ENCODE data around the gene PAX6.

PAX6 gene

DNA sequence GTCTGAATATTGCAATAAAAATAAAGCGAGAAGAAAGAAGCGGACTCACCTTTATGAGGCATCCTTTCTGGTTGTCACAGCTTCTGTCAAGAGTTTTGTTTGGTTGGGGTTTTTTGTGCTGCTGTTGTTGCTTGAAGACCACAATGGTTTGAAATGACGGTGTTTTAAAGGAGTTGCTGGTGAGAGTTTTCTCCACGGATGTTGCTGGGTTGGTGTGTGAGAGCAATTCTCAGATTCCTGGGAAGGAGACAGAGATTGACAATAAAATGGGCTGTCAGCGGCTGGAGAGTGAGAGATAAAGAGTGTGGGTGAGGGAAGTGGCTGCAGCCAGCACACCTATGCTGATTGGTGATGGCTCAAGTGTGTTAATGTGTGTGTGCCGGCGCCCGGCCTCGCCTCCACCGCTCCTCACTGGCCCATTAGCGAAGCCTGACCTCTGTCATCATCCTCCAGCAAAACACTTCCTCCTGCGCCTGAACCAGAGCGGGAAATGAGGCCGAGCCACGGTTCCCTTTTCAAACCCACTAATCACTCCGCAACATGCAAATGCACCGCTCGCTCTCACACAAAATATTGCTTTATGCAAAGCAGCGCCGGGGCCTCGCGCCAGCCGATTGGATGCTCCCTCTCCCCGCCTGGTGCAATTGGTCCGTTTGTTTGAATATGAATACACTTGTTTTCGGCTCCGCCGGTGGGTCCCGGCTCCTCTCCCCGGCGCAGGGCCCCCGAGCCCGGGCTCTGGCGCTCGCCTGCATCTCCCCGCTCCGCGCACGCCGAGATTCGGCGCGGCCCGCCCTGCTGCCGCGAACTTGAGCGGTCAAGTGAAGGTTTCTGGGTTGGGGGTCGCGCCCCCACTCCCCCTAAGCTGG, at the start of gene PAX6:
PAX6 (minus strand) TSS at position 544 of the 869 bp plus-strand sequence. CDS start 4,911 bp downstream, outside the sequence.
- peak in 1 of 2 experiments; percentile 60 for DNase-seq

DNA sequence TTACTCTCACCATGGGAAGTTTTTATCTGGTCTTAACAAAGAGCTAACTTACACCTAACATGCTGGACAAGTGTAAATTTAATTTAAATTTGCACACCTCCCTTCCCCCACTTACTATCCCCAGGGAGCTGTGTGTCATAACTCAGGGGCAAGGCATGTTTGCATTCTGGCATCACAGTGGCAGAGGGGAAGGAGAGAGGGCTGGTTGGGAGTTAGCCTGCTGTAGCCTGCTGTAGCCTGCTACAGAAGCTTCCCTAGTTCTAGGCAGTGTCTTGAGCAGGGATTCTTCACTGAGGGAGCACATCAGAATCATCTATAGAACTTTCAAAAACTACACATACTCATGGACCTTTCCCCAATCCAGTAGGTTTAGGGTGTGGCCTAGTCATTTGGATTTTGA, 49.3 kb upstream of the PAX6 start:
- DNase-seq: no peak

DNA sequence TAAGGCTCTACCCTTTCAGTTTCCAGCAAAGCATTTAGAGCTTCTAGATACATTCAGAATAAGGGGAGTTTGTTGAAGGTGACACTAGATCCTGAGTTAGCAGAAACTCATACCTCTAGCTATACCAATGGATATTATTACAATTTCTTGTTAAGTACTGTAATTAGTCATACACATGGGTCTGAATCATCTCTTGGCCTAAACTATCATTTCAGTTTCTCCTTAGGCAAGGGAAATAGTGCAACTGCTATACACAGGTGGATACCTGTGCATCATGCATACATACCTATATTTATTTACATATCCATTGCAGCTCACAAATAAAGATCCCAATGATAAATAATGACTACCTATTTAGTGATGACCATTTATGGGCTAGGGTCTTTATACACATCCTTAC, 45.1 kb upstream of the PAX6 start:
- DNase-seq: no peak

DNA sequence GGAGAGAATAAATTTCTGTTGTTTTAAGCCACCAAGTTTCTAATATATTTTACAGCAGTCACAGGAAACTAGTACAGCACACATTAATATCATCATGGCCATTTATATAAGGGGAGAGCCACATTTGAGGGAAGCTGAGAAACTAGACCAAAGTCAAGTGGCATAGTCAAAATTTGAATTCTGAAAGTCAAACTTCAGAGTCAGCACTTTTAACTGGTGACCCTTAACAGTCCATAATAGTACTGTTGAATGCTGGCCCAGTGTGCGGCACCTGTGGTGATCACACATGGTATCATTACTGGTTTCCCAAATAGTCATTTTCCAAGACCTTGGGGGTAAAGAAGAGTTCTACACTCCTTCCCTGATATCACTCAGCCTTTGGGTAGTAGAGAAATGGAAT, 44.3 kb upstream of the PAX6 start:
- DNase-seq: no peak

DNA sequence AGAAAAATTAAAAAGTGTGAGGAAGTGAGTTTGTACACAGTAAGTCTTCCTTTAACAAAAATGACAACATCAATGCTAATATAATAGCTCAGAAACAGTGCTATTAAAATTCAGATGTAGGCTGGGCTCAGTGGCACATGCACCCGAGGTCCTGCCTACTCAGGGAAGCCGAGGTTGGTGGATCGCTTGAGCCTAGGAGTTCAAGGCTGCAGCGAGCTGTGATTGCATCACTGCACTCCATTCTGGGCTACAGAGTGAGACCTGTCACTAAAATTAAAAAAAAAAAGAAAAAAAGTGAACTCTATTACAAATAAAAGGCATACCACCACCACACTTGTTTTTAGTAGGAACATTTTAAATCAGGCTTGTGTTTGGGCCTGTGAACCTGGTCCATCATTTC, 39.2 kb upstream of the PAX6 start:
- DNase-seq: no peak

DNA sequence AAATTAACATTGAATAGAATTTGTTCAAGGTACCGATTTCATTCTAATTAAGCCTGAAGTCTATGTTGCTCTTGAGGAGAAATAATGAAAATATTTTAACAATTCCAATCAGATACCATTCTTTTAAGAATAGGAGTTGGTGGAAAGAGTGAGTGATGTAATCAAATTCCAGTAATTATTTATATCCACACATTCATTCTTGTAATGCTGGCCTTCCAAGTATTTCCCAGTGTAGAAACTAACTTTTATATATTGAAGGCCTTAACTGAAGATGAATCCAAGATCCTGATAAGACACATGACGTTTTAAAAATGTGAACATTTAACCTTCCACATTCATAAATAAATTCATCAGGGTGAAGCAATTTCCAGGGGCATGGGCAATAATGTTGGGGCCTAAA, 36.6 kb upstream of the PAX6 start:
- DNase-seq: no peak

DNA sequence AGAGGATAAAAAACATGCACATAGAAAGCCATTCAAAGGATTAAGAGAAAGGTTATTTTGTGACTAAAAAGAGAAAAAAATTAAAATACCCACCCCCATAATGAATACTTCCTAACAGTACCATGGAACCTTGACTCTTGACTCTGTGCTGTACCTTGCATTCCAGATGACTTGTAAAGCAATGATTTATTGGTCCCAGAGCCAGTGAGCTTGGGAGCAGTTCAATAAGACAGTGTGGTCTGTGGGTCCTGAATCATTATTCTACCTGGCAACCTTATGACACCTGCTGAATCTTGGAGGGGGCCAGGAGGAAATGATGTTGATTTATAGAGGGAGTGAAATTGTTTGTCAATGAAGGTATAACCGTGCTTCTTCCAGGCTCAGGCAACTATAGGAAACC, 34.2 kb upstream of the PAX6 start:
- DNase-seq: no peak

DNA sequence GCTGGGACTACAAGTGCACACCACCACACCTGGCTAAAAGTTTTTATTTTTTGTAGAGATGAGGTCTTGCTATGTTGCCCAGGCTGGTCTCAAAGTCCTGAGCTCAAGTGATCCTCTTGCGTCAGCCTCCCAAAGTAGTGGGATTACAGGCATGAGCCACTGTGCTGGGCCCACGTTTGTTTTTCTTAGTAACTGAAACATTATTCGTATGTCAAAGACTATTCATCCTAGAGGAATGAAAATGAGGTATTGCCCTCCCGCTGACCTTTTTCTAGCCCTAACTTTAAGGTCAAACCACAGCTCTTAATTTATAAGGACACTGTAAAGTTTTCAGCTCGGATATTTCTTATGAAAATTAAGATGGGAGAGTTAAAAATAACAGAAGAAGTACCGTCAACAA, 33.2 kb upstream of the PAX6 start:
- no peak for DNase-seq

DNA sequence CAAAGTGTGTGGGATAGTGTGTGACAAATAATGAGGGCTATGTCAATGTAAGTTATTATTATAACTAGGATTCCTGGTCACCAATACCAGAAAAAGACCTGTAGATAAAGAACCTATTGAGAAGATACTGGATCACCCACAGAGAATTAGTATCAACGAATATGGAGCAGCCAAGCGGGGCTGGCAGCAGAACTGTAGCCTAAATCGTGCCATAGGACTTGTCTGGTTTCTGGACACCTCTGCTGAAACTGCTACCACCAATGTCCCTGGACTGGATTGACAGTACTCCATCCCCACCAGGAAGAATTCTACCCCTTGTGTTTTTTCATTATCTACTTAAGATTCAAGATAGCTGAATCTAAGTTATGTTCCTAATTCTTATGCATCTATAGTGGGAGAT, 30.3 kb upstream of the PAX6 start:
- no peak for DNase-seq

DNA sequence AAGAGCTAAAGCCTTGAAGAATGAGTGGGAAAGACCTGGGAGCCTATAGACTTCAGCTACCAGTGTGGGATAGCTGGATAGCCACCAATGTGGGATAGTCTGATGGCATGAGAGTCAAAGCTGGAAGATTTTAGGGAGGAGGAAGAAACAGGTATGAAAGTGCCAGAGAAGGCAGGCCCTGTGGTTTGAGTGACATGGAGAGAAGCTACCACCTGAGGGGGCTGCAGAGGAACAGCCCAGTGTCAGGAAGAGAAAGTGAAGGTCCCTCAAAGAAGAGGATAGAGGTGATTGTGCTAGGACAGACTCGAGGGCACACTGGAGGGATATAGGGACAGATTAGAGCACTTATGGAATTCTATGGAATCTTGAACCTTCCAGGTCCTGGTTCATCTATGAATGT, 23.1 kb upstream of the PAX6 start:
- DNase-seq: no peak

DNA sequence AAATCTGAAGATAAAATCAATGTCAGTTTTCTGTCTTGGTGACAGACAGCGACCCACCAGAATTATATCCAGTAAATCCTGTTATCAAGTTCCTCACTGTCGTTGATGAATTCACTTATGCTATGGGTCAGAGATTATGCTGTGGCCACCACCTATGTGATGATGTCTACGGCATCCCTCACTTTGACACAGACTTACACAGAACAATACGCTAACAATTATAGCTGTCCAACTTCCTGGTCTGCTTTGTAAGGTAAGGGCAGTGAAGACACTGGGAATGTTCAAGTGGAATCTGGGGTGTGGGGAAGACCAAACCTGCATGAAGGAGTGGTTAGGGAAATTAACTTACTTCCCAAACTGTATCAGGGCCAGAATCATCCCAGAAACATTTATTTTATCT, 19.3 kb upstream of the PAX6 start:
- no peak for DNase-seq

DNA sequence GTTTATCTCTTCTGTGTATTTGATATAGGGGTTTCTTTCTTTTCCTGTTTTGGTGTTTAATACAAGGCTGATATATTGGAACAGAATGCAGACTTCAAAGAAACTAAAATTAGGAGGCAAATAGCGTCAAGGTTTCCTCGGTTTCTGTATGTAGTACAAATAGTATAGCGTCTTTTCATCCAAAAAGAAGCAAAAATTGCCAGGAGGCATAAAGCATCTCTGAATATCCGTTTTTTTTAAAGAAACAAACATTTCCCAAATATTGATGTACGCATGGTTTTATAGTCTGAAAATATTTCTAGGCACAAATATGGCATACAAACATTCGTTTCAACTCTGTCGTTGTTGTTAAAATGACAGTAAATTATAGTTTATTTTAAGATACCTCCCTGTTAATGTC, 17.1 kb upstream of the PAX6 start:
- no peak for DNase-seq

DNA sequence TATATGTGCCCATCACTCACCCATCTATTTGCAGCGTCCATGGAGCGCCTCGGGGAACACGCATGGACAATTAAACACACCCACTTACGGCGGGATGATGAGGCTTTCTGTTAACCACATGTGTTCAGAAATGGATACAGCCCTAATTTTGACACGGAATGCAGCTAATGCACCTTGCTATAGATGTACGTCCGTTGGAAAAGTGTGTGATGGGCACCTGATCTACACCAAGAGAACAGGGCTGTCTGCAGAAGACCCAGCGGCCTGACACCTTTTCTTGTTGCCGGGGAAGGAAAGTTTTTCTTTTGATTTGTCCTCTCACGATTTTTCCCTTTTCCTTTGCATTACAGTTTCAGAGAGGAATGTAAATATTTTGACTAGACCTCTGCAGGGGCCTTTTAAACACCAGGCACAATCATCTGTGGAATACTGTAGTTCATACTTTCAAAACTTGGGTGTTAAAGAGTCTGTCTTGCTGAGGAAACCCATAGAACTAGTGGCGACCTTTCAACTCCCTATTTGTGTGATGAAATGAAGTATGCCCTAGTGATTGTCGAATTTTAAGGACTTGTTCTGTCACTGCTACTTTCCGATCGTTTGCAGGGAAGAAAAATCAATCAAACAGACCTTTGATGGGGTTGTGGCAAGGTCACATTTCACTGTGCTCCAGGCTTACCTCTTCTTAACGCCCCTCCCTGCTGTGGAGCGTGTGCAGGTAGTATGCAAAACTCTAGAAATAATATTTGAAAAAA, 16.5 kb upstream of the PAX6 start:
- no peak for DNase-seq

DNA sequence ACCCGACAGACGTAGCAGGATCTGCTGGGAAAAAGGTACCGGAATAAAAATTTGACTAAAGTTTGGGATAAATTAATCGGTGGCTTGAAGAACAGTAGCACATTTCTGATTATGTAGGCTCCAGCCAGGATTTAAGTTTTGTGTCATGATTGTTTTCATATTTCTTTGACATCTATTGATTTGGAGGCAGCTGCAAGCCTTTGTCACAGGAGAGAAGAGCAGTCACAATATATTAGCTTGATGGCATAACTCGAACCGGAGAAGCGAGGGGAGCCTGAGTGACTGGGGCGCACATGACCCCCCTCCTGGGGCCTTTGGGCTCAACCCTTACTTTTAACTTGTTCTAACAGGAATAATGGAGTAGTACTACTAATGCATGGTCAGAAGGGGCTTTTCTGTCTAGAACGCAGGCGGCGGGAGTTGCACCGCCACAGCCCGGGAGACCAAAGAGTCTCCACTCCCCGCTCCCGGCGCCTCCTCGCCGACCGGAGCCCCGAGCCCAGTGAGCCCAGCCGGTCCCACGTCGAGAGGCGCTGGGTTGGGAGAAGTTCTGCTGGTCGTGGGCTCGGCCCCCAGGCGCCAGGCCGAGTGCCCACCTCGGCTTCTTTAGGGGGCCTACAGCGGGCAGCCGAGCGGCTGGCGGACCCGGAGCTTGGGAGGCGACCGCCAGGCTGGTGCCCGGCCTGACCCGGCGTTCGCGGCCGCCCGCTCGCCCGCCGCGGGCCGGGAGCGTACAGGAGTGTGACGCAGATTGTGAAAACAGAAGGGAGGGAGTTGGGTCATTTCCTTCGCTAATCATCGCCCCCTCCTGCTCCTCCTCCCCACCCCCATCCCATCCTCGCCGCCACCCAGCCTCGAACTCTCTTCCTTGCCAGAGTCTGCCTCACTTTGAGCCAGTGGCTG, 15.7 kb upstream of the PAX6 start:
- no peak for DNase-seq

DNA sequence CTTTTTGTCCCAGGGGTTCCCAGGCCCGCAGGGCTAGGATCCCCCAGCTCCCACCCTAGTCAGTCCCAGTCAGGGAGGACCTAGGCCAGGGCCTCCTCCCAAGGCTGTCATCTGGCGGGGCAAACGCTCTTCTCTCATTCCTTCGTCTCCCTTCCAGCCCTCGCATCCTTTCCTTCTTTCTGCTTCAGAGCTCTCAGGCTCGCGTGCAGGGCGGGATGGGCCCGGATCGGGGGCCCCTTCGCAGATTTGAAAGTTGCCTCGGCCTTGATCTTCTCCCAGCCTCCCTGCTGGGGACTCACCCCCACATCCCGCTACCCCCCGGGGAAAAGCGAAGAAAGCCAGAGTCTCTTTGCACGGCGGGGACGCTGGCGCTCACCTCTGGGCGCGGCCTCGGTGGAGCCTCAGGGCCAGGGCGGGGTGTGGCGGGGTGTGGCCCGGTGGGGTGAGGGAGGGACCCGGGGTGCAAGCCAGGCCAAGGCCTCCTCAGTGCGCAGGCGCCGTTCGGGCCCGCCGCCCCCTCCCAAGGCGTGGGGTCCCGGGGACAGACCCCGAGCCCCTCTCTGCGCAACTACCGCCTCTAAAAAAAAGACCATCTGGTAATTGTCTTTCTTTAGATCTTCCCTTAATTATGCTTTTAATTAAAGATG, 14.8 kb upstream of the PAX6 start:
- DNase-seq: no peak

DNA sequence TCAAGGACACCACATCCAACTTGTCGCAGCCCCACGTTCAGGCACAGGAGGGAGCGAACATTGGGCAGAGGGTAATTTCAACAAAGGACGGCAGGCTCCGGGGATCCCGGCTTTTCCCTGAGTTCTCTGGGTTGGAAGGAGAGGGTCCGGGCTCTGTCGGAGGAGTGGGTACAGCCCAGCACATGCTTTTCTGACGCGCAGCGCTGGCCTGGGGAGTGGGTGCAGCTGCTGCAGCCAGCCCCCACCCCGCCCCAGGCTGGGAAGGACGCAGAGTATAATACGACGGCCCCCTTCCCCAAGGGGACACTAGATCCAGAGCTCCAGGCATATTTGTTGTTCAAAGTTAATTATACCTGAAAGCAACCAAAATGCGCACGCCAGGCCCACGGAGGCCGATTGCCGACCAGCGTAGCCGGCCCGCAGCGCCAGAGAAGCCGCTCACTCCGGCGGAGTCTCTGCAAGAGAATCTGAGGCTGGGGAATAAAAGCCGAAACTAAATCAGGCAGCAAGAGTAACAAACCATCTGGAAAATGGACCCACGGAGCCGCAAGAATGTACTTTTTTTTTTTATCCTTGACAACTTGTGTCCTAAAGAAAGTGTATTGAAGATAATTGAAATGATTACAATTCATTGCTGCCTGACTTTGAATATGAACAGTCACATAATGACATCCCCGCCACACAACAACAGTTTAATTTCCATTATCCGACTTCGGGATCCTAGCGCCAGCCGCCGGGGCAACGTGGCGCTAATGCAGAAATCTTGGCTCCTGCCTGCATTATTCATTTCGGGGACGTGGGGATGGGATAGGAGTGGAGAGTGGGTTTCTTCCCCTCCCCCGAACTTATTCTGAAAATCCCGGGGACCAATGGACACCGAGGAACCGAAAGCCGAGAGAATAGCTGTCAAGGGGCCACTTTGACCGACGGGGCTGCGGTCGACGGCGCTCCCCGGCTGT, 14.0 kb upstream of the PAX6 start:
- no peak for DNase-seq

DNA sequence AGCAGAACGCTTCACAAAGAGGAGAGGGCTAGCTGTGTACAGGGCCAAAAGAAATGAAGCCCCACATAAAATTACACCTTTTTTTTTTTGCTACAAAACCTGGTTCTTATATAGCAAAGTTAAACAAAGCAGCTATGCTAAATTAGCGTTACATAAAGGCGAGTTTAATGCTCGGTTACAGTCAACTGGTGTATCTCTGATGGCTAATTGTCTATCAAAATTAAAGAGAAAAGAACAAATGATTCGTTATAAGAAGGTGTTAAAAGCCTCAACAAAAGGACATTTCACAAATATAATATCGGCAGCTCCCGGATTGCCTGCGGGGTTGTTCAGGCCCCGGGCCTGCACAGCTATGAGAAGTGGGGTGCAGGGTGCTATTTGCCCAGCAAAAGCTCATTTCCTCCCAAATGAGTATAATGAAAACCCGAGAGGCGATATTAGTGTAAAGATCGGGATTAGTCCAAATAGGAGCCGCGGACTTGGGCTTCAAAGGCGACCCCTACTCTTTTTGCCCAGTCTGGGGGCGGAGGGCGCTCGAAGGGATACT, 13.3 kb upstream of the PAX6 start:
- DNase-seq: no peak

DNA sequence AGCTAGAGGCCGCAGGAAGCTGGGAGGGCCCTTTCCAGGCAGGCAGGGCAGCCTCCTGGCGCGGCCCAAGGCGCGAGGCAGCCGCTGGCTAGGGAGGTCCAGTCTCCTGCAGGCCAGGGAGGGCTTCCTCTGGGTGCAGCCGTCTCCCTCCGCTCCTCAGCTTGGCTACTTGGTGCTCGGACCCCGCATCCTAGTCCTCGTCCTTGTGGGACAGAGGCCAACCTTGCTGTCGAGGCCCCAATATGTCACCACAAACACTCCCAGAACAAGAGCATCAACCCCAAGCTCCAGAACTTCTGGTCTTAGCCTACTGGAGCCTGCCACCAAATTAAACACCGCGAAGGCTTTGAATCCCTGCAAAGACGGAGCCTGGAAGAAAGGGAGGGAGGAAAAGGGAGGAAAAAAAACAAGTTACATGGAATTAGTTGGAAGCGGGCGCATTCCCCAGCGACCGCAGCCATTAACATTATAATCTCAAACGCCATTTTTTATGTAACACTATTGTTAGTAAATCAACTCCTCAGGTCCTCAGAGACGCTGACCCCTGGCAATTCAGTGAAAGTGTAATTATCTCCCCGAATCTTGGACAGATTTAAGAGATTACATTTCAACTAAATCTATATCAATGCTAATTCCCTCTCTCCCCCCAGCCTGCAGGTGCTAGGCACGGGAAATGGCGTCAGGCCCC, 12.7 kb upstream of the PAX6 start:
- no peak for DNase-seq

DNA sequence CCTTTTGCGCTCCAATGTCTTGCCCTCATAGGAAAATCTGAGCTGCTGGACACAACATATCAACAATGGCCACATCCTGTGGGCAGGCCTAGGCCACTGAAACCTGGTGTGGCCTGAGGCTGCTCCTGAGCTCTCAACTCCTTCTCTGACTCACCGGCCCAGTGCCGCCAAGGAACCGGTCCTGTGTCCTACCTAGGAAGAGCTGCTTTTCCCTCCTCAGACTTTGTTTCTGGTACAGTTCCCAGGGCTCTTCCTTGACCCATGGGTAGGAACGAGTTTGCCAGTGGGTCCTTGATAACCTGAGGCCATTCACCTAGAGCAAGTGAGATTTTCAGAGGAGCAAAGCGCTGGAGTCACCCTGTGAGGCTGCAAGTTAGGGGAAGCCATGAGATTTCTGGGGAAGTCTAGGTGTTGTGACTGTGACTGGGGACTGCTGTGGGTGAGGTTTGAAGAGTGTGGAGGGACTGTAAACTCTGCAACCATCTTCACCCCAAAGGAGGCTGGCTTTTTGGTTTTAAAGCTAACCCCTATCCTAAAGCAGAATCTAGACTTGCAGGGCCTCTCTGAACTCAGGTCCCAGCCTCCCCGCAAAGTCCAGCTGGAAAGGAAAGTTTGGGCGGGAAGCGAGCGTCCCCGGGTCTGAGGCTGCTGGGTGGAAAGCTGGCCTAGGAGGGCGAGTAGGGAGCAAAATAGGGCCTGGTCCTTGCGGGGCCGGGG, 12.0 kb upstream of the PAX6 start:
- no peak for DNase-seq

All from activated CD4-positive, alpha-beta T cell treated with anti-CD3 and anti-CD28 coated beads, Interleukin-2, amount 50 U/mL, for 48 hours (primary cell).